IPS-20b (cell line): ENCODE results near the gene STAU1.
"Not testable (repeated sequence)": the region's sequence is repeated elsewhere in the genome, so short reads cannot be mapped to it uniquely, and the experiment has no call there.

Experiments
- H3K27ac ChIP-seq: one replicate; pipeline ENCODE4 v1.5.1; 2013; ENCODE audit warnings: low read length
- H3K27me3 ChIP-seq: 2 replicates; pipeline ENCODE4 v1.6.1; 2013; ENCODE audit warnings: mild to moderate bottlenecking, low read length, inconsistent platforms; ENCODE audit not compliant: insufficient read depth
- H3K36me3 ChIP-seq: 2 replicates; pipeline ENCODE4 v1.6.1; 2013; ENCODE audit warnings: low read depth, mild to moderate bottlenecking, inconsistent platforms, low read length, moderate library complexity; ENCODE audit not compliant: insufficient read depth
- H3K4me1 ChIP-seq: 2 replicates; pipeline ENCODE4 v1.6.1; 2013; ENCODE audit warnings: mild to moderate bottlenecking, control low read depth, inconsistent platforms, low read length, moderate library complexity; ENCODE audit not compliant: insufficient read depth
- H3K4me3 ChIP-seq: 2 replicates; pipeline ENCODE4 v1.5.1; 2013; ENCODE audit warnings: mild to moderate bottlenecking, low read length, inconsistent platforms
- H3K9ac ChIP-seq: 2 replicates; pipeline ENCODE4 v1.6.1; 2013; ENCODE audit warnings: low read depth, mild to moderate bottlenecking, inconsistent platforms, low read length, moderate library complexity
- H3K9me3 ChIP-seq: 2 replicates; pipeline ENCODE4 v1.6.1; 2013; ENCODE audit warnings: mild to moderate bottlenecking, low read depth, low read length, inconsistent platforms; ENCODE audit not compliant: insufficient read depth

STAU1 gene

GRCh38 chr20:49174183-49174582 is 14.0 kb downstream of the STAU1 start:
- no peak overlapping the region for H3K9ac ChIP-seq
- H3K36me3 ChIP-seq: peaks cover 36% of the 10 kb centered on the region; the same call in 1 of the 2 replicates
- H3K9me3 ChIP-seq: no peaks in the 10 kb centered on the region
- no peak overlapping the region for H3K4me3 ChIP-seq
- H3K27ac ChIP-seq: no peak overlapping the region
- no peaks in the 10 kb centered on the region for H3K27me3 ChIP-seq
- no peaks in the 10 kb centered on the region for H3K4me1 ChIP-seq

DNA sequence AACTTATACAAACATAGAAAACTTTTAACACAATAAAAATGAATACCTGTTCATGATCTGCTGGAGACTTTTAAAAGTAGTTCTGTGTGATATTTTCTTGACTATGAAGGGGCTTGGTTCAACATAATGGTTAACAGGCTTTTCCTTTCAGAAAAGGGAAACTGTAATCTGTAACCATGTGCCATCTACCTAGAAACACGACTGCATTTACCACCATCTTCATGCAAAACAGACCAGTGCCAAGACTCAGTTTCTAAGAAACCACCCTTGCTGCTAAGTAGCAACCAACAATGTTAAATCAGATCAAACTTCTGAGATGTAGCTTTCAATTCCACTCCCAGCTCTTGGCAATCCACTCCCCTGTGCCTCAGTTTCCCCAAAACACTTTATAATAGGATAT is 15.7 kb downstream of the STAU1 start:
- H3K36me3 ChIP-seq: peaks cover 28% of the 10 kb centered on the region; the same call in 1 of the 2 replicates

DNA sequence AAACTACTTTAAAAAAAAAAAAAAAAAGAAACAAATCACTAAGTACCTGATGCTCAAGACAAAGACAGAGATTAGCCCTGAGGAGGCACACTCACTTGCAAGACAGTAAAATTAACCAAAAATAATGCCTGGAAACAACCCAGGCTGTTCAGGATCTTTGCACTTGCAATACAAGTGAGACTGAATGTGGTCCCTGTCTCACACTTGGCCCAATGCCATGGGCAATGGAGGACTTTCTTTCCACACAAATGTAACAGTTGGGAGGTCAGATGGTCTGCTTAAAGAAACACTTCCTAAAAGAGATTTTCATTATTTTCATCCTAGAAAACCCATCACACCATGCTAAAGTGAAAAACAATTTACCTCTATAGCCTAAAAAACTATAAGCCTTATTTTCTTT is 16.2 kb downstream of the STAU1 start:
- Histone ChIP-seq H3K4me1 (no peaks in the 10 kb centered on the region), H3K9me3 (no peaks in the 10 kb centered on the region), H3K9ac (no peak overlapping the region), H3K4me3 (no peak overlapping the region), H3K27me3 (no peaks in the 10 kb centered on the region), H3K36me3 (peaks cover 28% of the 10 kb centered on the region; the same call in 1 of the 2 replicates), H3K27ac (no peak overlapping the region)

More for the DNA sequence above, 15.7 kb downstream of the STAU1 start:
- Histone ChIP-seq H3K27me3 (no peaks in the 10 kb centered on the region), H3K9ac (no peak overlapping the region), H3K9me3 (no peaks in the 10 kb centered on the region), H3K4me3 (no peak overlapping the region), H3K4me1 (no peaks in the 10 kb centered on the region), H3K27ac (no peak overlapping the region)

DNA sequence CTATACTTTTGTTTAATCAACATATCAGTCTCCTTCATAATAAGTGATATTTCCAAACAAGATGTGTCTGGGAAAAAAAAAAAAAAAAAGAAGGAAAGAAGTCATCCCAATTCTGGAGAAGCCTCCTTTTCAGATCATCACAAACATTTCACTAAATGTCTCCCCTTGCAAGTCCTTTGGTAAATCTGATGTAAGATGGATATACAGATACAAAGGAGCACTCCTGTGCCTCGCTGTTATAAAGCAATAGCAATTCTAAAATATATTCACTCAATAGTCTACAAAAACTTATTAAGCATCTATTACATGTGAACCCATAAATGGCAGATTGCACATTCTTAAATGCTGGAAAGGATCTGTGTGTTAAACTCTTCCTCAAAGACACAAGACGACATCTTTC is 17.4 kb downstream of the STAU1 start:
- no peaks in the 10 kb centered on the region for H3K9me3 ChIP-seq
- H3K27me3 ChIP-seq: no peaks in the 10 kb centered on the region
- H3K27ac ChIP-seq: no peak overlapping the region
- no peaks in the 10 kb centered on the region for H3K4me1 ChIP-seq
- no peak overlapping the region for H3K9ac ChIP-seq
- no peak overlapping the region for H3K4me3 ChIP-seq
- peaks cover 30% of the 10 kb centered on the region for H3K36me3 ChIP-seq

- Histone ChIP-seq H3K4me1 (no peaks in the 10 kb centered on the region), H3K4me3 (no peak overlapping the region), H3K27ac (no peak overlapping the region), H3K9me3 (no peaks in the 10 kb centered on the region), H3K27me3 (no peaks in the 10 kb centered on the region), H3K36me3 (peaks cover 35% of the 10 kb centered on the region), H3K9ac (no peak overlapping the region)
Observed at GRCh38 chr20:49169547-49169946, 18.6 kb downstream of the STAU1 start.

GRCh38 chr20:49168864-49169263 is 19.3 kb downstream of the STAU1 start:
- peaks cover 32% of the 10 kb centered on the region for H3K36me3 ChIP-seq
- not testable (repeated sequence) for H3K4me1 ChIP-seq, H3K9me3 ChIP-seq, H3K27ac ChIP-seq, H3K9ac ChIP-seq, H3K27me3 ChIP-seq, H3K4me3 ChIP-seq

DNA sequence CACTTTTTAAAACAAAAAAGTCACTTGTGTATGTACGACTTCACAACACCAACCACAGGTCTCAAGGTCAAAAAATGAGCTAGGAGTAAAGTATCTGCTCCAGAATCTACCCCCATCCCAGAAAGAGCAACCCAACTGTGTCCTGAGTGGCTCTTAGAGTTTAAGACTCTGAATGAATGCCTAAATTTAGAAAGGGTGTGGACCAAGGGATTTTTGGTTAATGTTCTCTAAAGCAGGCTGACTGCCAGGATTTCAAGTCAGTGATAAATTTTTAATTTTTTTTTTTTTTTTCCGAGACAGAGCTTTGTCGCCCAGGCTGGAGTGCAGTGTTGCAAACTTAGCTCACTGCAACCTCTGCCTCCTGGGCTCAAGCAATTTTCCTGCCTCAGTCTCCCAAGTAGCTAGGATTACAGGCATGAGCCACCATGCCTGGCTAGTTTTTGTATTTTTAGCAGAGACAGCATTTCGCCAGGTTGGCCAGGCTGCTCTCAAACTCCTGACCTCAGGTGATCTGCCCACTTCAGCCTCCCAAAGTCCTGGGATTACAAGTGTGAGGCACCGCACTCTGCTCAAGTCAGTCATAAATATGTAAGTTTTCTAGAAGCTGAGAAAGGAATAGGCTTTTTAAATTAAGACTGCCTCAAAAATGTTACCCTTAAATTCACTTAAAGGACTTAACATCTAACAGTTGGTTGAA is 20.2 kb downstream of the STAU1 start:
- Histone ChIP-seq H3K4me1 (no peaks in the 10 kb centered on the region), H3K4me3 (no peak overlapping the region), H3K27me3 (no peaks in the 10 kb centered on the region), H3K9ac (no peak overlapping the region), H3K9me3 (no peaks in the 10 kb centered on the region), H3K27ac (no peak overlapping the region), H3K36me3 (peaks cover 24% of the 10 kb centered on the region)

DNA sequence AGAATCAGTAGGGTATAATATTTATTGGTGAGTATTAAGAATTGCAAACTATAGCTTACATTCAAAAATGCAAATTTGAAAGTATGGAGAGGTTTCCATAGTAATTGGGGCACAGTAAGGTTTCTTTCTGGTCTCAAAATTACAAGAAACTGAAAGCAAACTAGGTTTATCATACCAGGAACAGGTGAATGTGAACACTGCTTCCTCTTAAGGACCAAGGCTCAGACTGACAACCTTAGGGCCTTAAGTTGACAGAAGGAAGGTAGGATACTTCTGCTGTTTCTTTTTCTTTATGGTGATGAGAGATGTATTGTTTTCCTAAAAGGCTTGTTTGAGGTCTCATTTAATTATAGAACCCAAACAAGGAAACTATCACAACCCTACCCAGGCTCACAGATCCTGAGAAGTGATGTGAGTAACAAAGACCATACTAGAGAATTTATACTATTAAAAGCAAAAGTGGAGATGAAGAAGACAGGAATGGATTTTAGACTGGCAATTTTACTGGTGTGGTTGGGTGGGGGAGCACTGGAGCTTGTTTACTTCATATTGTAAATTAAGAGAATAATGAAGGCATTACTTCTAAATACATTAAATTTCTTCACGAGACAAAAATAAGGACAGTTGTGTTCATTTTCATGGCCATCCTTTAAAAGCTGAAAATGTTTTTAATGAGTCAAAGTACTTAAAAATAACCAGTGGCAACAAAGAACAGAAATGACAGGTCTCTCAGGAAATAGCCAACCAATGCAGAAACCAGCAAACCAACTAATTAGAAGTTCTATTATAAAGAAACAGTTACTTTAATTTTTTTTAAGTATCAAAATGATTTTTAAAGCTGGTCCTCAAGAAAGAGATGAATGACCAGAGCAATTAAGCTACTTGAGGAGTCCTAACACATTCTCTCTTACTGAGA is 21.3 kb downstream of the STAU1 start:
- no peaks in the 10 kb centered on the region for H3K4me1 ChIP-seq
- H3K27me3 ChIP-seq: no peaks in the 10 kb centered on the region
- H3K36me3 ChIP-seq: peaks cover 16% of the 10 kb centered on the region
- H3K9ac ChIP-seq: no peak overlapping the region
- H3K9me3 ChIP-seq: no peaks in the 10 kb centered on the region
- H3K27ac ChIP-seq: no peak overlapping the region
- H3K4me3 ChIP-seq: no peak overlapping the region

DNA sequence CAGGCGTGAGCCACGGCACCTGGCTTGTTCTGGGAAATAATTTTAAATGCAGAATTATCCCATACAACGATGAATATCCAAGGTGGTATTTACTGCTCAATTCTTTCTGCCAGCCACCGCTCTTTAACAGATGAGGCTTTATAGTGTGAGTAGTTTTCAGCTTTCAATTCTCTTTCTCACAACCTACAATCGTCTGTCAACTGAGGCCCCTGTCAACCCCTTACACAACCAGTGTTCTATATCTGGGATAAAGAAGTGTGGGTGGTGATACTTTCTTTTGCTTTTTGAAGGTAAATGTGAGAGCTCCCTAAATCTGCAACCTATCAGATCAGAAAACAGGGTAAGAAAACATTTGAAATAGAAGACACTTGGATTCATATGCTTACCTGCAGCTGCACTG is 22.5 kb downstream of the STAU1 start:
- H3K9ac ChIP-seq: no peak overlapping the region
- H3K9me3 ChIP-seq: no peaks in the 10 kb centered on the region
- no peaks in the 10 kb centered on the region for H3K4me1 ChIP-seq
- no peak overlapping the region for H3K27ac ChIP-seq
- H3K36me3 ChIP-seq: peaks cover 12% of the 10 kb centered on the region
- H3K4me3 ChIP-seq: no peak overlapping the region
- no peaks in the 10 kb centered on the region for H3K27me3 ChIP-seq

DNA sequence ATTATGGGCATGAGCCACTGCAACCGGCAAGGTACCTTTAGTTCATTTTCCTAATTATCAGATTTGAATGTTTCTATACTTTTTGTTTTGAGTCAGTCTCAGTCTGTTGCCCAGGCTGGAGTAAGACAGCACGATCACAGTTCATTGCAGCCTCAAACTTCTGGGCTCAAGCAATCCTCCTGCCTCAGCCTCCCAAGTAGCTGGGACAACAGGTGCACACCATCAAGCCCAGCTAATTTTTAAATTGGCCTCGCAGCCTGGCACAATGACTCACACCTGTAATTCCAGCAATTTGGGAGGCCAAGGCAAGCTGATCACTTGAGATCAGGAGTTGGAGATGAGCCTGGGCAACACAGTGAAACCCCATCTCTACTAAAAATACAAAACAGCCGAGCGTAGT is 24.4 kb downstream of the STAU1 start:
- Histone ChIP-seq H3K27me3 (no peaks in the 10 kb centered on the region), H3K4me1 (no peaks in the 10 kb centered on the region), H3K9me3 (no peaks in the 10 kb centered on the region), H3K27ac (no peak overlapping the region), H3K4me3 (no peak overlapping the region), H3K36me3 (peaks cover 23% of the 10 kb centered on the region), H3K9ac (no peak overlapping the region)

- Histone ChIP-seq H3K36me3 (peaks cover 27% of the 10 kb centered on the region), H3K4me3 (no peak overlapping the region), H3K27me3 (no peaks in the 10 kb centered on the region), H3K9ac (no peak overlapping the region), H3K4me1 (no peaks in the 10 kb centered on the region), H3K9me3 (no peaks in the 10 kb centered on the region), H3K27ac (no peak overlapping the region)
Observed at GRCh38 chr20:49161428-49162152, 26.5 kb downstream of the STAU1 start.
